Activated T-cell treated with anti-CD3 and anti-CD28 coated beads, Interleukin-2, amount 50 U/mL, for 4 hours (primary cell): ENCODE results near the gene LMO7. TPM values are rescaled to one million over a fixed set of nuclear protein-coding genes. Genes with fewer than 3 reads are reported as not detected.
"Not testable (repeated sequence)": the region's sequence is repeated elsewhere in the genome, so short reads cannot be mapped to it uniquely, and the experiment has no call there.

Experiments
- ATAC-seq, 2 donors: fragments of 200-7000 bp; cut with Tn5 transposase; one replicate each; pipeline ENCODE4 v1.10.0; 2021
- DNase-seq: peaks from one replicate; pipeline ENCODE4 v3.0.0-alpha.2; 2020
- H3K27me3 Mint-ChIP-seq: one replicate; pipeline ENCODE4 v1.8.0; 2021; ENCODE audit warnings: low read depth, mixed read lengths
- H3K36me3 Mint-ChIP-seq: one replicate; pipeline ENCODE4 v1.8.0; 2022; ENCODE audit warnings: mixed read lengths; ENCODE audit not compliant: insufficient read depth
- H3K4me1 Mint-ChIP-seq: one replicate; pipeline ENCODE4 v1.8.0; 2021; ENCODE audit warnings: low read depth, mixed read lengths
- H3K4me3 Mint-ChIP-seq: one replicate; pipeline ENCODE4 v1.8.0; 2021; ENCODE audit warnings: mild to moderate bottlenecking, moderate library complexity, mixed read lengths
- H3K9me3 Mint-ChIP-seq: one replicate; pipeline ENCODE4 v1.8.0; 2021; ENCODE audit warnings: mixed read lengths
- total RNA-seq, 3 donors: library from RNA; stranded (reverse); gene quantifications; one replicate each; pipeline ENCODE4 v1.2.1, GENCODE V29; 2021

The LMO7 gene
- total RNA-seq, 3 donors from 2014 or later = 4.2 to 5.9 (median 4.3) TPM

GRCh38 chr13:75770592-75771011 lies 134.5 kb downstream of the LMO7 start:
- ATAC-seq (no peak), DNase-seq (no peak)
- H3K9me3 Mint-ChIP-seq = peaks cover 8% of the 10 kb centered on the region
- H3K4me3 Mint-ChIP-seq = no peak overlapping the region
- peaks cover 38% of the 10 kb centered on the region for H3K4me1 Mint-ChIP-seq
- H3K27me3 Mint-ChIP-seq = no peaks in the 10 kb centered on the region
- peaks cover 13% of the 10 kb centered on the region for H3K36me3 Mint-ChIP-seq

GRCh38 chr13:75771226-75771625 lies 135.1 kb downstream of the LMO7 start:
- Mint-ChIP-seq H3K4me3 (no peak overlapping the region), H3K9me3 (peaks cover 8% of the 10 kb centered on the region), H3K27me3 (no peaks in the 10 kb centered on the region), H3K36me3 (peaks cover 10% of the 10 kb centered on the region), H3K4me1 (peaks cover 31% of the 10 kb centered on the region)
- DNase-seq = no peak
- ATAC-seq = no peak

GRCh38 chr13:75771818-75772217 lies 135.7 kb downstream of the LMO7 start:
- ATAC-seq = peak; percentile 91 to 94

GRCh38 chr13:75774176-75774575 lies 138.0 kb downstream of the LMO7 start:
- Mint-ChIP-seq H3K36me3 (peaks cover 13% of the 10 kb centered on the region), H3K4me1 (peaks cover 13% of the 10 kb centered on the region), H3K9me3 (peaks cover 11% of the 10 kb centered on the region), H3K4me3 (no peak overlapping the region), H3K27me3 (no peaks in the 10 kb centered on the region)
- no peak for DNase-seq
- no peak for ATAC-seq

More at GRCh38 chr13:75771818-75772217, 135.7 kb downstream of the LMO7 start:
- Mint-ChIP-seq H3K27me3 (no peaks in the 10 kb centered on the region), H3K4me1 (peaks cover 25% of the 10 kb centered on the region), H3K36me3 (peaks cover 10% of the 10 kb centered on the region), H3K9me3 (peaks cover 8% of the 10 kb centered on the region), H3K4me3 (no peak overlapping the region)
- no peak for DNase-seq

- no peaks in the 10 kb centered on the region for H3K27me3 Mint-ChIP-seq
- H3K4me1 Mint-ChIP-seq = peaks cover 13% of the 10 kb centered on the region
- peaks cover 19% of the 10 kb centered on the region for H3K36me3 Mint-ChIP-seq
- H3K9me3 Mint-ChIP-seq = peaks cover 22% of the 10 kb centered on the region
- DNase-seq (no peak), ATAC-seq (no peak)
- H3K4me3 Mint-ChIP-seq = no peak overlapping the region
Observed at GRCh38 chr13:75776550-75776949, 140.4 kb downstream of the LMO7 start.

- DNase-seq = no peak
- Mint-ChIP-seq H3K36me3 (peaks cover 9% of the 10 kb centered on the region), H3K4me3 (no peak overlapping the region), H3K4me1 (no peaks in the 10 kb centered on the region), H3K27me3 (no peaks in the 10 kb centered on the region), H3K9me3 (peaks cover 14% of the 10 kb centered on the region)
- ATAC-seq = no peak
Observed at GRCh38 chr13:75779393-75779792, 143.3 kb downstream of the LMO7 start.

GRCh38 chr13:75780103-75780502 lies 144.0 kb downstream of the LMO7 start:
- not testable (repeated sequence) for ATAC-seq, H3K4me1 Mint-ChIP-seq

GRCh38 chr13:75782985-75783384 lies 146.9 kb downstream of the LMO7 start:
- H3K27me3 Mint-ChIP-seq = no peaks in the 10 kb centered on the region
- peaks cover 14% of the 10 kb centered on the region for H3K9me3 Mint-ChIP-seq
- no peak overlapping the region for H3K4me3 Mint-ChIP-seq
- H3K4me1 Mint-ChIP-seq = no peaks in the 10 kb centered on the region
- DNase-seq (no peak), ATAC-seq (no peak)
- H3K36me3 Mint-ChIP-seq = peaks cover 13% of the 10 kb centered on the region

More at GRCh38 chr13:75780103-75780502, 144.0 kb downstream of the LMO7 start:
- peaks cover 14% of the 10 kb centered on the region for H3K9me3 Mint-ChIP-seq
- H3K4me3 Mint-ChIP-seq, H3K27me3 Mint-ChIP-seq, H3K36me3 Mint-ChIP-seq, DNase-seq: not testable (repeated sequence)

GRCh38 chr13:75784003-75784402 lies 147.9 kb downstream of the LMO7 start:
- H3K4me1 Mint-ChIP-seq = no peaks in the 10 kb centered on the region
- peaks cover 13% of the 10 kb centered on the region for H3K9me3 Mint-ChIP-seq
- H3K36me3 Mint-ChIP-seq = peaks cover 9% of the 10 kb centered on the region
- ATAC-seq (no peak), DNase-seq (no peak)
- no peak overlapping the region for H3K4me3 Mint-ChIP-seq
- H3K27me3 Mint-ChIP-seq = no peaks in the 10 kb centered on the region

- H3K4me3 Mint-ChIP-seq = no peak overlapping the region
- no peaks in the 10 kb centered on the region for H3K4me1 Mint-ChIP-seq
- peaks cover 4% of the 10 kb centered on the region for H3K9me3 Mint-ChIP-seq
- no peaks in the 10 kb centered on the region for H3K27me3 Mint-ChIP-seq
- DNase-seq (no peak), ATAC-seq (no peak)
- H3K36me3 Mint-ChIP-seq = peaks cover 6% of the 10 kb centered on the region
Observed at GRCh38 chr13:75785130-75785529, 149.0 kb downstream of the LMO7 start.

- H3K4me1 Mint-ChIP-seq = peaks cover 1% of the 10 kb centered on the region
- H3K27me3 Mint-ChIP-seq = no peaks in the 10 kb centered on the region
- no peak for DNase-seq
- no peak overlapping the region for H3K4me3 Mint-ChIP-seq
- H3K36me3 Mint-ChIP-seq = peaks cover 7% of the 10 kb centered on the region
- ATAC-seq = no peak
- no peaks in the 10 kb centered on the region for H3K9me3 Mint-ChIP-seq
Observed at GRCh38 chr13:75787249-75787928, 151.3 kb downstream of the LMO7 start.

- Mint-ChIP-seq H3K9me3 (no peaks in the 10 kb centered on the region), H3K4me3 (no peak overlapping the region), H3K4me1 (peaks cover 1% of the 10 kb centered on the region), H3K27me3 (no peaks in the 10 kb centered on the region), H3K36me3 (peaks cover 7% of the 10 kb centered on the region)
- ATAC-seq = no peak
- no peak for DNase-seq
Observed at GRCh38 chr13:75788481-75788981, 152.4 kb downstream of the LMO7 start.

- H3K36me3 Mint-ChIP-seq = peaks cover 7% of the 10 kb centered on the region
- DNase-seq (no peak), ATAC-seq (no peak)
- H3K4me3 Mint-ChIP-seq = no peak overlapping the region
- peaks cover 1% of the 10 kb centered on the region for H3K4me1 Mint-ChIP-seq
- no peaks in the 10 kb centered on the region for H3K27me3 Mint-ChIP-seq
- H3K9me3 Mint-ChIP-seq = no peaks in the 10 kb centered on the region
Observed at GRCh38 chr13:75789451-75790197, 153.5 kb downstream of the LMO7 start.

GRCh38 chr13:75790198-75790970 lies 154.3 kb downstream of the LMO7 start:
- no peak for ATAC-seq
- H3K4me1 Mint-ChIP-seq = peaks cover 1% of the 10 kb centered on the region
- H3K9me3 Mint-ChIP-seq = no peaks in the 10 kb centered on the region
- H3K4me3 Mint-ChIP-seq = no peak overlapping the region
- no peaks in the 10 kb centered on the region for H3K27me3 Mint-ChIP-seq
- no peak for DNase-seq
- H3K36me3 Mint-ChIP-seq = peaks cover 7% of the 10 kb centered on the region
